HFF-Myc (cell line): ENCODE measurements around the gene STAT2.
"Not testable (repeated sequence)": the region's sequence is repeated elsewhere in the genome, so short reads cannot be mapped to it uniquely, and the experiment has no call there.

Source experiments
- DNase-seq: peaks from one replicate; pipeline ENCODE4 v3.0.0-alpha.2; 2011; ENCODE audit warnings: low read depth; ENCODE audit errors: extremely low read depth
- H3K4me3 ChIP-seq: replicated peaks from 2 replicates; pipeline ENCODE4 v1.5.1; 2011; ENCODE audit warnings: low read depth, mild to moderate bottlenecking, control low read depth, low read length
- CTCF ChIP-seq: IDR thresholded peaks from 2 replicates; pipeline ENCODE4 v1.5.1; 2012; ENCODE audit warnings: mild to moderate bottlenecking, low read depth, low read length, control low read depth; ENCODE audit errors: missing control alignments

The STAT2 gene

GRCh38 chr12:56341616-56342015 is 18.3 kb downstream of the STAT2 start:
- no peak for DNase-seq
- no peak for TF ChIP-seq CTCF
- no peak overlapping the region for H3K4me3 ChIP-seq

DNA sequence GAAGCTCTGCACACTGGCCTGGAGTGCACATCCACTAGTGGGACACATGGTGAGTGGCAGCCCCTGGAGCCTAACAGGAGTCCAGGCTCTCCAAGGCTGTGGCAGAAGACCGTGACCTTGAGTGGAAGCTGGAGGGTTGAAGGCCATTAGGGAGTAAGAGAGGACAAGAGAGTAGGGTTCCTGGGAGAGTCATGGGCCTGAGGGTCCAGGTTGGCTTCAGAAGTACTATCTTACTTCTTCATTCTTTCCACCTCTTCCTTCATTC is 20.8 kb downstream of the STAT2 start:
- TF ChIP-seq CTCF: no peak
- no peak for DNase-seq
- no peak overlapping the region for H3K4me3 ChIP-seq

DNA sequence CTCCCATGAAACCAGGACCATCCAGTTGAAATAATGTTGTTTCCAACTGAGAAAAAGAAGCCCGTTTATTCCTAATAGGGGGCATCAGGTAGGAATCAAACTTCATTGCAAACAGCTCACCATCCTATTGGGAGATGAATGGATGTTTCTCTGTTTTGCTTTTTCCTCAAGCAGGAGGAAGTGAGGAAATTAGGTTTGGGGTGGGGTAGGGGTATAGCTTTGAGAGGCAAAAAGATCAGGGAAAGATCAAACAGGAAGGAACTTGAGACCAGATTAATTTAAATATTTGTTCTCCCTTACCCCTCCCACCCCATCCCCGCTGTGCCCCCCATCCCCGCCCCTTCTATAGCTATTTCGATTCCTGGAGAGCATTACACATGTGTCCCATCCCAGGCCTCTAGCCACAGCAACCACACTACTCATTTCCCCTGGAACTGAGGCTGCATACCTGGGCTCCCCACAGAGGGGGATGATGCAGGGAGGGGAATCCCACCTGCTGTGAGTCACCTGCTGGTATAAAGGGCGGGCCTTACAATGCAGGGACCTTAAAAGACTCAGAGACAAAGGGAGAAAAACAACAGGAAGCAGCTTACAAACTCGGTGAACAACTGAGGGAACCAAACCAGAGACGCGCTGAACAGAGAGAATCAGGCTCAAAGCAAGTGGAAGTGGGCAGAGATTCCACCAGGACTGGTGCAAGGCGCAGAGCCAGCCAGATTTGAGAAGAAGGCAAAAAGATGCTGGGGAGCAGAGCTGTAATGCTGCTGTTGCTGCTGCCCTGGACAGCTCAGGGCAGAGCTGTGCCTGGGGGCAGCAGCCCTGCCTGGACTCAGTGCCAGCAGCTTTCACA is 21.4 kb downstream of the STAT2 start, which contains the start of gene IL23A:
Gene IL23A, plus strand, starts transcription at position 577 of the 850 bp plus-strand sequence. Its CDS starts 161 bp downstream, at position 738.
- no peak for TF ChIP-seq CTCF
- no peak within 1 kb of the TSS for H3K4me3 ChIP-seq
- no peak for DNase-seq

GRCh38 chr12:56337753-56338251 is 22.1 kb downstream of the STAT2 start:
- no peak for DNase-seq
- no peak overlapping the region for H3K4me3 ChIP-seq
- no peak for TF ChIP-seq CTCF

GRCh38 chr12:56336361-56337167 is 23.3 kb downstream of the STAT2 start:
- H3K4me3 ChIP-seq: no peak overlapping the region
- no peak for TF ChIP-seq CTCF
- no peak for DNase-seq

DNA sequence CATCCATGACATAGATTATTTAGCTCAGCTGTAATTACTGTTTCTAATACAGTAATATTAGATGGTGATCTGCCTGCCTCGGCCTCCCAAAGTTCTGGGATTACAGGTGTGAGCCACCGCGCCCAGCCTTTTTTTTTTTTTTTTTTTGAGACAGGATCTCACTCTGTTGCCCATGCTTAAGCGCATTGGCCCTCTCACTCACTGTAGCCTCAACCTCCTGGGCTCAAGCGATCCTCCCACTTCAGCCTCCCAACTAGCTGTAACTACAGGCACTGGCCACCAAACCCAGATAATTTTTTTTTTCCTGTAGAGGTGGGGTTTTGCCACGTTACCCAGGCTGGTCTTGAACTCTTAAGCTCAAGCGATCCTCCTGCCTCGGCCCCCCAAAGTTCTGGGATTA is 24.4 kb downstream of the STAT2 start:
- H3K4me3 ChIP-seq, DNase-seq: not testable (repeated sequence)

GRCh38 chr12:56334490-56334793 is 25.5 kb downstream of the STAT2 start:
- no peak for TF ChIP-seq CTCF
- H3K4me3 ChIP-seq: peak overlapping the region; percentile 59
- no peak for DNase-seq
